Measurements from ENCODE around the gene CSNK1A1. TPM values are rescaled to one million over a fixed set of nuclear protein-coding genes. Genes with fewer than 3 reads are reported as not detected.

CSNK1A1 gene
- total and polyA plus RNA-seq, 8 donors = 60.5 to 408 (median 178) TPM

GRCh38 chr5:149585910-149586309, 34.7 kb upstream of the CSNK1A1 start:
- TF ChIP-seq POLR2A (IDR thresholded peaks at IDR 0.05) (no peak), EP300 (IDR thresholded peaks at IDR 0.05) (no peak), POLR2AphosphoS5 (IDR thresholded peaks at IDR 0.05) (no peak), CTCF (IDR thresholded peaks at IDR 0.05) (no peak)
- Histone ChIP-seq H3K4me1 (peaks cover 41 to 83% (median 68%) of the 10 kb centered on the region in 4 donors), H3K27ac (peak overlapping the region in 4 of 5 donors; percentile 56 to 97 (median 66)), H3K36me3 (peaks cover 0 to 5% (median 5%) of the 10 kb centered on the region in 4 donors), H3K9me3 (no peaks in the 10 kb centered on the region), H3K4me3 (no peak overlapping the region), H3K27me3 (peaks cover 0 to 5% (median 0%) of the 10 kb centered on the region in 3 donors)
- no peak for DNase-seq
- intact Hi-C loops (cut with DNase I; ENCODE audit: low total_unique reads) = no loop called here

GRCh38 chr5:149584121-149584520, 32.9 kb upstream of the CSNK1A1 start:
- intact Hi-C loops (cut with DNase I; ENCODE audit: low total_unique reads) = no loop called here

GRCh38 chr5:149583394-149583793, 32.2 kb upstream of the CSNK1A1 start:
- peak overlapping the region; percentile 89 to 97 (median 91) for H3K27ac ChIP-seq
- DNase-seq = peak; percentile 76 to 81
- H3K4me1 ChIP-seq = peaks cover 48 to 76% (median 63%) of the 10 kb centered on the region in 4 donors
- H3K4me3 ChIP-seq = peak overlapping the region; percentile 53 to 70 (median 60)
- intact Hi-C loops (cut with DNase I; ENCODE audit: low total_unique reads) = no loop called here
- no peaks in the 10 kb centered on the region for H3K36me3 ChIP-seq
- 5 to 19% (median 13%) methylated on average over 1 of the region's 1 CpG for WGBS, 5 donors
- peaks cover 0 to 5% (median 0%) of the 10 kb centered on the region in 3 donors for H3K27me3 ChIP-seq
- TF ChIP-seq POLR2A (IDR thresholded peaks at IDR 0.05) (peak in 1 of 4 donors; percentile 15), EP300 (IDR thresholded peaks at IDR 0.05) (no peak), CTCF (IDR thresholded peaks at IDR 0.05) (no peak), POLR2AphosphoS5 (IDR thresholded peaks at IDR 0.05) (peak; percentile 4 to 81 (median 56))
- no peaks in the 10 kb centered on the region for H3K9me3 ChIP-seq

More at GRCh38 chr5:149584121-149584520, 32.9 kb upstream of the CSNK1A1 start:
- Histone ChIP-seq H3K27me3 (peaks cover 0 to 5% (median 0%) of the 10 kb centered on the region in 3 donors), H3K27ac (peak overlapping the region; percentile 38 to 97 (median 90)), H3K4me1 (peaks cover 48 to 83% (median 69%) of the 10 kb centered on the region in 4 donors), H3K4me3 (peak overlapping the region in 3 of 4 donors; percentile 18 to 70 (median 58)), H3K9me3 (no peaks in the 10 kb centered on the region), H3K36me3 (no peaks in the 10 kb centered on the region)
- DNase-seq = peak in 1 of 2 donors; percentile 48
- 30 to 51% (median 37%) methylated on average over 2 of the region's 2 CpGs for WGBS, 5 donors
- TF ChIP-seq EP300 (IDR thresholded peaks at IDR 0.05) (no peak), CTCF (IDR thresholded peaks at IDR 0.05) (no peak), POLR2AphosphoS5 (IDR thresholded peaks at IDR 0.05) (no peak), POLR2A (IDR thresholded peaks at IDR 0.05) (no peak)

GRCh38 chr5:149581931-149582768, 30.9 kb upstream of the CSNK1A1 start:
- Histone ChIP-seq H3K4me1 (peaks cover 40 to 72% (median 53%) of the 10 kb centered on the region in 4 donors), H3K4me3 (peak overlapping the region; percentile 53 to 70 (median 60)), H3K27ac (peak overlapping the region; percentile 89 to 97 (median 91)), H3K27me3 (peaks cover 0 to 5% (median 0%) of the 10 kb centered on the region in 3 donors), H3K36me3 (no peaks in the 10 kb centered on the region), H3K9me3 (no peaks in the 10 kb centered on the region)
- 13 to 27% (median 17%) methylated on average over 8 to 9 of the region's 9 CpGs for WGBS, 5 donors
- intact Hi-C loops (cut with DNase I; ENCODE audit: low total_unique reads) = no loop called here
- TF ChIP-seq EP300 (IDR thresholded peaks at IDR 0.05) = no peak
- no peak for TF ChIP-seq CTCF (IDR thresholded peaks at IDR 0.05)
- peak; percentile 3 to 42 (median 36) for TF ChIP-seq POLR2AphosphoS5 (IDR thresholded peaks at IDR 0.05)
- no peak for TF ChIP-seq POLR2A (IDR thresholded peaks at IDR 0.05)
- DNase-seq = peak; percentile 59 to 78
